Mesendoderm (in vitro differentiated cells): ENCODE measurements around the gene DEAF1.

Source experiments
- DNase-seq: peaks from one replicate; pipeline ENCODE4 v3.0.0; 2013
- H2AK5ac ChIP-seq: 2 replicates; pipeline ENCODE4 v1.6.1; 2013; ENCODE audit warnings: low read length, inconsistent platforms
- H2BK120ac ChIP-seq: 2 replicates; pipeline ENCODE4 v1.6.1; 2013; ENCODE audit warnings: low read depth, mild to moderate bottlenecking, low read length, moderate library complexity, mixed read lengths
- H2BK15ac ChIP-seq: replicated peaks from 2 replicates; pipeline ENCODE4 v1.6.1; 2013; ENCODE audit warnings: low read depth, mild to moderate bottlenecking, moderate library complexity
- H2BK5ac ChIP-seq: 2 replicates; pipeline ENCODE4 v1.6.1; 2013; ENCODE audit warnings: low read length, inconsistent platforms
- H3K18ac ChIP-seq: 2 replicates; pipeline ENCODE4 v1.6.1; 2013; ENCODE audit warnings: mild to moderate bottlenecking, low read length, mixed read lengths
- H3K23ac ChIP-seq: one replicate; pipeline ENCODE4 v1.6.1; 2013; ENCODE audit warnings: low read length
- H3K27ac ChIP-seq: 2 replicates; pipeline ENCODE4 v1.5.1; 2013; ENCODE audit warnings: low read depth, mild to moderate bottlenecking, inconsistent platforms, low read length, moderate library complexity
- H3K27me3 ChIP-seq: 2 replicates; pipeline ENCODE4 v1.6.1; 2013; ENCODE audit warnings: low read length, control low read depth, mild to moderate bottlenecking, inconsistent platforms; ENCODE audit not compliant: insufficient read depth, poor library complexity
- H3K36me3 ChIP-seq: 2 replicates; pipeline ENCODE4 v1.6.1; 2013; ENCODE audit warnings: low read length, inconsistent platforms; ENCODE audit not compliant: control insufficient read depth, insufficient read depth
- H3K4ac ChIP-seq: one replicate; pipeline ENCODE4 v1.6.1; 2013; ENCODE audit warnings: low read depth, mild to moderate bottlenecking, low read length, moderate library complexity
- H3K4me1 ChIP-seq: 2 replicates; pipeline ENCODE4 v1.6.1; 2013; ENCODE audit warnings: low read depth, low read length, inconsistent platforms; ENCODE audit not compliant: control insufficient read depth
- H3K4me2 ChIP-seq: 2 replicates; pipeline ENCODE4 v1.6.1; 2013; ENCODE audit warnings: low read length
- H3K4me3 ChIP-seq: 2 replicates; pipeline ENCODE4 v1.5.1; 2013; ENCODE audit warnings: mild to moderate bottlenecking, low read length
- H3K56ac ChIP-seq: one replicate; pipeline ENCODE4 v1.6.1; 2013; ENCODE audit warnings: low read length
- H3K79me1 ChIP-seq: 2 replicates; pipeline ENCODE4 v1.6.1; 2013; ENCODE audit warnings: low read length, inconsistent platforms
- H3K79me2 ChIP-seq: 2 replicates; pipeline ENCODE4 v1.6.1; 2013; ENCODE audit warnings: mild to moderate bottlenecking, low read length; ENCODE audit not compliant: control insufficient read depth, insufficient read depth
- H3K9ac ChIP-seq: 2 replicates; pipeline ENCODE4 v1.6.1; 2013; ENCODE audit warnings: low read length, inconsistent platforms
- H4K5ac ChIP-seq: one replicate; pipeline ENCODE4 v1.6.1; 2013; ENCODE audit warnings: low read length
- H4K8ac ChIP-seq: one replicate; pipeline ENCODE4 v1.6.1; 2013; ENCODE audit warnings: low read depth, mild to moderate bottlenecking, control low read depth, low read length, moderate library complexity
- WGBS: extraction: QIAGEN DNeasy Blood & Tissue Kit; methylation state at CpG from one replicate; pipeline ENCODE4 v1.1.7; 2013; ENCODE audit warnings: low lambda C conversion rate, missing lambda C conversion rate; ENCODE audit not compliant: insufficient coverage; ENCODE audit errors: extremely low coverage; 5-methylcytosine and 5-hydroxymethylcytosine counted together

The DEAF1 gene

GRCh38 chr11:641806-642370, 53.1 kb downstream of the DEAF1 start:
- Histone ChIP-seq H2BK5ac (no peak overlapping the region), H3K79me2 (no peaks in the 10 kb centered on the region), H3K23ac (no peak overlapping the region), H3K9ac (no peak overlapping the region), H3K27me3 (peaks cover 13% of the 10 kb centered on the region), H4K8ac (no peak overlapping the region), H2AK5ac (no peak overlapping the region), H3K4ac (no peak overlapping the region), H4K5ac (no peak overlapping the region), H3K4me3 (no peak overlapping the region), H2BK15ac (no peak overlapping the region), H3K27ac (no peak overlapping the region), H3K18ac (no peak overlapping the region), H3K36me3 (no peaks in the 10 kb centered on the region), H3K4me2 (no peak overlapping the region), H3K56ac (no peak overlapping the region), H2BK120ac (no peak overlapping the region), H3K4me1 (no peaks in the 10 kb centered on the region), H3K79me1 (no peaks in the 10 kb centered on the region)
- DNase-seq, result no peak
- WGBS, result no CpG with 5 or more reads among the region's 19 CpGs

GRCh38 chr11:640021-640706, 54.9 kb downstream of the DEAF1 start:
- Histone ChIP-seq H3K36me3 (no peaks in the 10 kb centered on the region), H3K18ac (no peak overlapping the region), H3K79me2 (no peaks in the 10 kb centered on the region), H4K8ac (no peak overlapping the region), H3K23ac (no peak overlapping the region), H3K27ac (no peak overlapping the region), H2BK15ac (no peak overlapping the region), H3K79me1 (no peaks in the 10 kb centered on the region), H2AK5ac (no peak overlapping the region), H3K4me3 (no peak overlapping the region), H2BK5ac (no peak overlapping the region), H4K5ac (no peak overlapping the region), H2BK120ac (no peak overlapping the region), H3K56ac (no peak overlapping the region), H3K9ac (no peak overlapping the region), H3K4me1 (no peaks in the 10 kb centered on the region), H3K4ac (no peak overlapping the region), H3K4me2 (no peak overlapping the region), H3K27me3 (peaks cover 20% of the 10 kb centered on the region)
- DNase-seq, result no peak
- no CpG with 5 or more reads among the region's 69 CpGs for WGBS

- H3K4me3 ChIP-seq, result no peak overlapping the region
Measured at GRCh38 chr11:639332-639955, 55.6 kb downstream of the DEAF1 start.

GRCh38 chr11:638631-639331, 56.2 kb downstream of the DEAF1 start:
- H3K4me3 ChIP-seq, result no peak overlapping the region
- DNase-seq, result peak; percentile 69
- no peak overlapping the region for H4K5ac ChIP-seq

More at GRCh38 chr11:639332-639955, 55.6 kb downstream of the DEAF1 start:
- Histone ChIP-seq H3K4ac (no peak overlapping the region), H3K4me1 (no peaks in the 10 kb centered on the region), H2BK120ac (no peak overlapping the region), H3K56ac (peak overlapping the region; percentile 42), H3K4me2 (peak overlapping the region; percentile 13), H3K79me1 (no peaks in the 10 kb centered on the region), H3K9ac (peak overlapping the region; percentile 11), H3K18ac (no peak overlapping the region), H3K27me3 (peaks cover 20% of the 10 kb centered on the region), H3K79me2 (no peaks in the 10 kb centered on the region), H4K8ac (no peak overlapping the region), H2AK5ac (no peak overlapping the region), H4K5ac (no peak overlapping the region), H3K23ac (no peak overlapping the region), H2BK15ac (no peak overlapping the region), H2BK5ac (no peak overlapping the region), H3K27ac (no peak overlapping the region), H3K36me3 (no peaks in the 10 kb centered on the region)
- no CpG with 5 or more reads among the region's 80 CpGs for WGBS
- DNase-seq, result no peak

GRCh38 chr11:637593-638521, 57.2 kb downstream of the DEAF1 start:
- WGBS, result no CpG with 5 or more reads among the region's 55 CpGs
- Histone ChIP-seq H3K18ac (no peak overlapping the region), H3K79me2 (no peaks in the 10 kb centered on the region)

More at GRCh38 chr11:638631-639331, 56.2 kb downstream of the DEAF1 start:
- Histone ChIP-seq H2BK15ac (no peak overlapping the region), H2BK5ac (no peak overlapping the region), H4K8ac (no peak overlapping the region), H3K36me3 (no peaks in the 10 kb centered on the region), H3K27me3 (peaks cover 20% of the 10 kb centered on the region), H3K9ac (no peak overlapping the region), H3K18ac (no peak overlapping the region), H3K56ac (peak overlapping the region; percentile 56), H3K4me1 (no peaks in the 10 kb centered on the region), H2BK120ac (no peak overlapping the region), H3K4ac (no peak overlapping the region), H3K27ac (no peak overlapping the region), H3K23ac (no peak overlapping the region), H2AK5ac (no peak overlapping the region), H3K4me2 (peak overlapping the region; percentile 13), H3K79me1 (no peaks in the 10 kb centered on the region), H3K79me2 (no peaks in the 10 kb centered on the region)
- WGBS, result no CpG with 5 or more reads among the region's 28 CpGs

More at GRCh38 chr11:637593-638521, 57.2 kb downstream of the DEAF1 start:
- no peak overlapping the region for H2BK5ac ChIP-seq
- no peak overlapping the region for H2BK120ac ChIP-seq
- no peak overlapping the region for H3K27ac ChIP-seq
- H4K5ac ChIP-seq, result no peak overlapping the region
- H3K23ac ChIP-seq, result peak overlapping the region; percentile 89
- peak overlapping the region; percentile 42 for H3K56ac ChIP-seq
- H3K79me1 ChIP-seq, result no peaks in the 10 kb centered on the region
- H2AK5ac ChIP-seq, result no peak overlapping the region
- H3K27me3 ChIP-seq, result peaks cover 20% of the 10 kb centered on the region
- DNase-seq, result no peak
- no peak overlapping the region for H3K4me3 ChIP-seq
- no peak overlapping the region for H3K4ac ChIP-seq
- no peak overlapping the region for H4K8ac ChIP-seq
- peak overlapping the region; percentile 9 for H3K4me2 ChIP-seq
- no peak overlapping the region for H2BK15ac ChIP-seq
- no peak overlapping the region for H3K9ac ChIP-seq
- H3K36me3 ChIP-seq, result no peaks in the 10 kb centered on the region
- H3K4me1 ChIP-seq, result no peaks in the 10 kb centered on the region
